ENCODE results near the gene POLN. TPM values are rescaled to one million over a fixed set of nuclear protein-coding genes. Genes with fewer than 3 reads are reported as not detected.
"Not testable (repeated sequence)": the region's sequence is repeated elsewhere in the genome, so short reads cannot be mapped to it uniquely, and the experiment has no call there.

Gene POLN
- total RNA-seq, 3 donors from 2014 or later (not counting 1 experiment from before 2014, with no cell fraction given) = 2.6 to 6.9 (median 3.3) TPM

DNA sequence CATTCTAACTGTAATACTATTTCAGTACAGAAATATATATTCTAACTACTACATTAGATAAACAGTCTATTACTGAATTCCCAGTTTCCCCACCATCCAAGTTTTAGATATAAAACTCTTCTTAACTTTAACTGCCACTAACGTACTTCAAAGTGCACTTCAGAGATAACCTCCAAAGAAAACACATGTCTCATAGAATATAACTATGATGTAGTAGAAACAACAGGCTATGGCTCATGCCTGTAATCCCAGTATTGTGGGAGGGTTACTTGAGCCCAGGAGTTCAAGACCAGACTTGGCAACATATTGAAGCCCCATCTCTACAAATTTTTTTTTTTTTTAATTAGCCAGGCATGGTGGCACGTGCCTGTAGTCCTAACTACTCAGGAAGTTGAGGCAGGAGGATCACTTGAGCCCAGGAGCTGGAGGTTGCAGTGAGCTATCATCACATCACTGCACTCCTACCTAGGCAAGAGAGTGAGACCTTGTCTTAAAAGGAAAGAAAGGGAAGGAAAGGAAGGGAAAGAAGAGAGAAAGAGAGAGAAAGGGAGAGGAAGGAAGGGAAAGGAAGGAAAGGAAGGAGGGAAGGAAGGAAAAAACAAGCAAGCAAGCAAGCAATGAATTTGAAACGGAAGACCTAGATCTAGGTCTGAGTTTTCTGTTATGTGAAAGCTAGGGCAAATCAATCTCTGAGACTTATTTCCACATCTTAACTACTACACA is 4.8 kb downstream of the POLN start:
- WGBS (ENCODE audit: insufficient coverage) = 64% methylated on average over 2 of the region's 3 CpGs

GRCh38 chr4:2231082-2231481 is 10.8 kb downstream of the POLN start:
- Mint-ChIP-seq H3K27ac (no peak overlapping the region), H3K27me3 (ENCODE audit: low read depth in 2 of 2) (no peaks in the 10 kb centered on the region), H3K36me3 (peaks cover 9% of the 10 kb centered on the region), H3K4me1 (peaks cover 8 to 19% of the 10 kb centered on the region in 2 donors), H3K4me3 (no peak overlapping the region), H3K9me3 (no peaks in the 10 kb centered on the region)
- no peak for DNase-seq
- Histone ChIP-seq H3K36me3 (ENCODE audit: control insufficient read depth, insufficient read depth, low read length) (peaks cover 31% of the 10 kb centered on the region), H3K9me3 (ENCODE audit: control insufficient read depth, insufficient read depth, low read length) (no peaks in the 10 kb centered on the region), H3K27ac (ENCODE audit: low read length) (no peak overlapping the region), H3K4me1 (ENCODE audit: control insufficient read depth, insufficient read depth, low read length) (no peaks in the 10 kb centered on the region), H3K4me3 (ENCODE audit: low read length) (no peak overlapping the region), H3K27me3 (ENCODE audit: control insufficient read depth, insufficient read depth, low read length) (no peaks in the 10 kb centered on the region)
- intact Hi-C loops (cut with micrococcal nuclease) = no loop called here
- no peak for ATAC-seq
- 100% methylated on average over 6 of the region's 6 CpGs for WGBS (ENCODE audit: insufficient coverage)
- TF ChIP-seq, protein P1, sequence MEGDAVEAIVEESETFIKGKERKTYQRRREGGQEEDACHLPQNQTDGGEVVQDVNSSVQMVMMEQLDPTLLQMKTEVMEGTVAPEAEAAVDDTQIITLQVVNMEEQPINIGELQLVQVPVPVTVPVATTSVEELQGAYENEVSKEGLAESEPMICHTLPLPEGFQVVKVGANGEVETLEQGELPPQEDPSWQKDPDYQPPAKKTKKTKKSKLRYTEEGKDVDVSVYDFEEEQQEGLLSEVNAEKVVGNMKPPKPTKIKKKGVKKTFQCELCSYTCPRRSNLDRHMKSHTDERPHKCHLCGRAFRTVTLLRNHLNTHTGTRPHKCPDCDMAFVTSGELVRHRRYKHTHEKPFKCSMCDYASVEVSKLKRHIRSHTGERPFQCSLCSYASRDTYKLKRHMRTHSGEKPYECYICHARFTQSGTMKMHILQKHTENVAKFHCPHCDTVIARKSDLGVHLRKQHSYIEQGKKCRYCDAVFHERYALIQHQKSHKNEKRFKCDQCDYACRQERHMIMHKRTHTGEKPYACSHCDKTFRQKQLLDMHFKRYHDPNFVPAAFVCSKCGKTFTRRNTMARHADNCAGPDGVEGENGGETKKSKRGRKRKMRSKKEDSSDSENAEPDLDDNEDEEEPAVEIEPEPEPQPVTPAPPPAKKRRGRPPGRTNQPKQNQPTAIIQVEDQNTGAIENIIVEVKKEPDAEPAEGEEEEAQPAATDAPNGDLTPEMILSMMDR (IDR thresholded peaks at IDR 0.05) = no peak

More for the DNA sequence above, 4.8 kb downstream of the POLN start:
- intact Hi-C loops (cut with micrococcal nuclease) = no loop called here
- DNase-seq (no peak), ATAC-seq (no peak)
- H3K36me3 ChIP-seq (ENCODE audit: control insufficient read depth, insufficient read depth, low read length) = peaks cover 40% of the 10 kb centered on the region
- Mint-ChIP-seq H3K27ac (no peak overlapping the region), H3K4me3 (no peak overlapping the region), H3K4me1 (peaks cover 52 to 53% of the 10 kb centered on the region in 2 donors), H3K36me3 (peaks cover 9% of the 10 kb centered on the region), H3K27me3 (ENCODE audit: low read depth in 2 of 2) (no peaks in the 10 kb centered on the region), H3K9me3 (no peaks in the 10 kb centered on the region)
- no peaks in the 10 kb centered on the region for H3K9me3 ChIP-seq (ENCODE audit: control insufficient read depth, insufficient read depth, low read length)
- TF ChIP-seq, protein P1 (IDR thresholded peaks at IDR 0.05) = no peak
- no peak overlapping the region for H3K4me3 ChIP-seq (ENCODE audit: low read length)
- no peak overlapping the region for H3K27ac ChIP-seq (ENCODE audit: low read length)
- H3K4me1 ChIP-seq (ENCODE audit: control insufficient read depth, insufficient read depth, low read length) = peaks cover 5% of the 10 kb centered on the region
- H3K27me3 ChIP-seq (ENCODE audit: control insufficient read depth, insufficient read depth, low read length) = no peaks in the 10 kb centered on the region

- no peaks in the 10 kb centered on the region for H3K9me3 Mint-ChIP-seq
- no peak for ATAC-seq
- no peak overlapping the region for H3K4me3 Mint-ChIP-seq
- WGBS (ENCODE audit: insufficient coverage) = 100% methylated on average over 2 of the region's 2 CpGs
- no peaks in the 10 kb centered on the region for H3K27me3 Mint-ChIP-seq (ENCODE audit: low read depth in 2 of 2)
- TF ChIP-seq, protein P1 (IDR thresholded peaks at IDR 0.05) = no peak
- peaks cover 0 to 5% of the 10 kb centered on the region in 2 donors for H3K4me1 Mint-ChIP-seq
- Histone ChIP-seq H3K9me3 (ENCODE audit: control insufficient read depth, insufficient read depth, low read length) (no peaks in the 10 kb centered on the region), H3K36me3 (ENCODE audit: control insufficient read depth, insufficient read depth, low read length) (peaks cover 9% of the 10 kb centered on the region), H3K27ac (ENCODE audit: low read length) (no peak overlapping the region), H3K27me3 (ENCODE audit: control insufficient read depth, insufficient read depth, low read length) (no peaks in the 10 kb centered on the region), H3K4me3 (ENCODE audit: low read length) (no peak overlapping the region), H3K4me1 (ENCODE audit: control insufficient read depth, insufficient read depth, low read length) (no peaks in the 10 kb centered on the region)
- no peak for DNase-seq
- no peaks in the 10 kb centered on the region for H3K36me3 Mint-ChIP-seq
- intact Hi-C loops (cut with micrococcal nuclease) = no loop called here
- no peak overlapping the region for H3K27ac Mint-ChIP-seq
Observed at GRCh38 chr4:2226261-2226660, 15.7 kb downstream of the POLN start.

DNA sequence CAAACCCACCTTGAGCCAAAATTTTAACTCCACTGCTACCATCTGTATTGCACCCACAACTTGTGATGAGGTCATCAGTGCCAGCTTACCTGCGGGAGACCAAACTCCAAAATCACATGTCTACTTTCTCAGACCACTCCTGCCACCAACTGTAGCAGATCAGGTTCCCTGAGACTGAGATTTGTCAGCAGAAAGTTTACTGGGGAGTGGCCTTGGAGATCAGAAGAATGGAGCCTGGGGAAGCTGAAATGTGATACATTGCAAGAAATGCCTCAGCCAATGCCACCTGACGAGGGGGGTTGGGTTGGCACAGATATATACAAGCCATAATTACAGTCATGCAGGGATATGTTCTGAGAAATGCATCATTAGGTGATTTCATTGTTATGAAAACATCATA is 19.1 kb downstream of the POLN start:
- WGBS (ENCODE audit: insufficient coverage) = 100% methylated on average over 2 of the region's 2 CpGs
- Mint-ChIP-seq H3K27ac (no peak overlapping the region), H3K36me3 (no peaks in the 10 kb centered on the region), H3K4me1 (peaks cover 7 to 8% of the 10 kb centered on the region in 2 donors), H3K27me3 (ENCODE audit: low read depth in 2 of 2) (no peaks in the 10 kb centered on the region), H3K4me3 (no peak overlapping the region), H3K9me3 (no peaks in the 10 kb centered on the region)
- Histone ChIP-seq H3K4me1 (ENCODE audit: control insufficient read depth, insufficient read depth, low read length) (no peaks in the 10 kb centered on the region), H3K36me3 (ENCODE audit: control insufficient read depth, insufficient read depth, low read length) (peaks cover 6% of the 10 kb centered on the region), H3K9me3 (ENCODE audit: control insufficient read depth, insufficient read depth, low read length) (no peaks in the 10 kb centered on the region), H3K27me3 (ENCODE audit: control insufficient read depth, insufficient read depth, low read length) (no peaks in the 10 kb centered on the region), H3K4me3 (ENCODE audit: low read length) (no peak overlapping the region), H3K27ac (ENCODE audit: low read length) (no peak overlapping the region)
- TF ChIP-seq, protein P1 (IDR thresholded peaks at IDR 0.05) = no peak
- ATAC-seq = no peak
- intact Hi-C loops (cut with micrococcal nuclease) = no loop called here
- DNase-seq = no peak

DNA sequence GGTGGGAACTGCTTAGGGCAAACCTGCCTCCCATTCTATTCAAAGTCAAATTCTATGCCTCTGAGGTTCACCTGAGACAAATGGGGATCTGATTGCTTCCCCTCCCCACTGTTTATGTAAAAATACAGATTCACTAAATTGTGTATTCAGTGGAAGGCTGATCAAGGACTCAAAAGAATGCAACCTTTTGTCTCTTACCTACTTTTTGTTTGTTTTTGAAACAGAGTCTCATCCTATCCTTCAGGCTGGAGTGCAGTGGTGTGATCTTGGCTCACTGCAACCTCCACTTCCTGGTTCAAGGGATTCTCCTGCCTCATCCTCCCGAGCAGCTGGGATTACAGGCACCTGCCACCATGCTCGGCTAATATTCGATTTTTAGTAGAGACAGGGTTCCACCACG is 20.5 kb downstream of the POLN start:
- H3K36me3 Mint-ChIP-seq; H3K4me1 Mint-ChIP-seq; H3K9me3 ChIP-seq (ENCODE audit: control insufficient read depth, insufficient read depth, low read length); H3K27me3 Mint-ChIP-seq (ENCODE audit: low read depth in 2 of 2); H3K27ac Mint-ChIP-seq; H3K4me1 ChIP-seq (ENCODE audit: control insufficient read depth, insufficient read depth, low read length); H3K27ac ChIP-seq (ENCODE audit: low read length); H3K4me3 Mint-ChIP-seq; ATAC-seq; DNase-seq; H3K4me3 ChIP-seq (ENCODE audit: low read length); H3K36me3 ChIP-seq (ENCODE audit: control insufficient read depth, insufficient read depth, low read length); intact Hi-C loops (cut with micrococcal nuclease); H3K27me3 ChIP-seq (ENCODE audit: control insufficient read depth, insufficient read depth, low read length); H3K9me3 Mint-ChIP-seq: not testable (repeated sequence)
- WGBS (ENCODE audit: insufficient coverage) = 96% methylated on average over 4 of the region's 4 CpGs

Measured in natural killer cell (primary cell).